AG04450 (cell line): Measurements from ENCODE around the gene DHRSX. TPM values are rescaled to one million over a fixed set of nuclear protein-coding genes. Genes with fewer than 3 reads are reported as not detected.

Experiments used
- CTCF ChIA-PET: fragments of 300-600, 350-600 bp; formaldehyde crosslinking; extraction: SDS; loops from one replicate; lab custom pipeline; 2022; ENCODE audit warnings: antibody characterized with exemption, inconsistent platforms; lab: Charles Lee
- POLR2A ChIA-PET: fragments of 350-600 bp; formaldehyde crosslinking; extraction: SDS; loops from one replicate; lab custom pipeline; 2021; ENCODE audit warnings: antibody characterized with exemption, inconsistent platforms; lab: Yijun Ruan, JAX
- DNase-seq: peaks from one replicate; pipeline ENCODE4 v3.0.0-alpha.2; 2011; ENCODE audit warnings: low read depth, low spot score
- H3K27ac ChIP-seq: one replicate; pipeline ENCODE4 v1.5.1; 2012; ENCODE audit warnings: low read depth, low read length, control low read depth
- H3K27me3 ChIP-seq: one replicate; pipeline ENCODE4 v1.6.0; 2012; ENCODE audit warnings: low read length; ENCODE audit not compliant: control insufficient read depth, insufficient read depth
- H3K4me3 ChIP-seq: 2 replicates; pipeline ENCODE4 v1.5.1; 2011; ENCODE audit warnings: mild to moderate bottlenecking, low read depth, low read length, control low read depth
- H3K9me3 ChIP-seq: 2 replicates; pipeline ENCODE4 v1.5.1; 2012; ENCODE audit warnings: low read length; ENCODE audit not compliant: control insufficient read depth, insufficient read depth
- polyA plus RNA-seq: library from polyadenylated mRNA; depleted of rRNA; stranded (reverse); fragments of >200 nt; gene quantifications from 2 replicates; pipeline ENCODE4 v1.2.3, GENCODE V29; 2011
- TF ChIP-seq, protein P1 (sequence below): IDR thresholded peaks from 2 replicates; pipeline ENCODE4 v1.5.1; 2011; ENCODE audit warnings: low read depth, low read length, control low read depth, inconsistent platforms

The DHRSX gene
- polyA plus RNA-seq, 1 experiment: 43.2 TPM

DNA sequence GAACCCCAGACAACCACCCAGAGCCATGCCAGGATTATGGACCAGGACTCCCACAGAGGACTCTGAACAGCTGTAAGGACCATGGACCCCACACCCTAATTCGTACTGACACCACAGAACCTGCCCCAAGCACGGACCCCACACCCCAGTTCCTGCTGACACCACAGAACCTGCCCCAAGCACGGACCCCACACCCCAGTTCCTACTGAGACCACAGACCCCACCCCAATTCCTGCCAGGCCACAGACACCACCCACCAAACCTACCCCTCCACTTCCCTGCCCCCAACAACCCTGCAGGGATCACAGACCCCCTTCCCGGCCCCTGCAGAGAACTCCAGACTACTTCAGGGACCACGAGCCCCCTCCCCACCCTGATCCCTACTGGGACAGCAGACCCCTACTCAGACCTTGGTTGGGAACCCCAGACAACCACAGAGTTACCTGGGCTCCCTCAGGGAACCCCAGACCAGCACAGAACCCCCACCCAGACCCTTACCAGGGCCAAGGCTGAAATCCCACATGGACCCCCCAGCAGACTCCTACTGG, 1.4 kb upstream of the DHRSX start:
- Histone ChIP-seq H3K27ac (no peak overlapping the region), H3K9me3 (no peaks in the 10 kb centered on the region), H3K4me3 (no peak overlapping the region), H3K27me3 (no peaks in the 10 kb centered on the region)
- POLR2A ChIA-PET: no interaction called here
- TF ChIP-seq, protein P1, sequence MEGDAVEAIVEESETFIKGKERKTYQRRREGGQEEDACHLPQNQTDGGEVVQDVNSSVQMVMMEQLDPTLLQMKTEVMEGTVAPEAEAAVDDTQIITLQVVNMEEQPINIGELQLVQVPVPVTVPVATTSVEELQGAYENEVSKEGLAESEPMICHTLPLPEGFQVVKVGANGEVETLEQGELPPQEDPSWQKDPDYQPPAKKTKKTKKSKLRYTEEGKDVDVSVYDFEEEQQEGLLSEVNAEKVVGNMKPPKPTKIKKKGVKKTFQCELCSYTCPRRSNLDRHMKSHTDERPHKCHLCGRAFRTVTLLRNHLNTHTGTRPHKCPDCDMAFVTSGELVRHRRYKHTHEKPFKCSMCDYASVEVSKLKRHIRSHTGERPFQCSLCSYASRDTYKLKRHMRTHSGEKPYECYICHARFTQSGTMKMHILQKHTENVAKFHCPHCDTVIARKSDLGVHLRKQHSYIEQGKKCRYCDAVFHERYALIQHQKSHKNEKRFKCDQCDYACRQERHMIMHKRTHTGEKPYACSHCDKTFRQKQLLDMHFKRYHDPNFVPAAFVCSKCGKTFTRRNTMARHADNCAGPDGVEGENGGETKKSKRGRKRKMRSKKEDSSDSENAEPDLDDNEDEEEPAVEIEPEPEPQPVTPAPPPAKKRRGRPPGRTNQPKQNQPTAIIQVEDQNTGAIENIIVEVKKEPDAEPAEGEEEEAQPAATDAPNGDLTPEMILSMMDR: no peak
- DNase-seq: no peak
- CTCF ChIA-PET: no interaction called here

DNA sequence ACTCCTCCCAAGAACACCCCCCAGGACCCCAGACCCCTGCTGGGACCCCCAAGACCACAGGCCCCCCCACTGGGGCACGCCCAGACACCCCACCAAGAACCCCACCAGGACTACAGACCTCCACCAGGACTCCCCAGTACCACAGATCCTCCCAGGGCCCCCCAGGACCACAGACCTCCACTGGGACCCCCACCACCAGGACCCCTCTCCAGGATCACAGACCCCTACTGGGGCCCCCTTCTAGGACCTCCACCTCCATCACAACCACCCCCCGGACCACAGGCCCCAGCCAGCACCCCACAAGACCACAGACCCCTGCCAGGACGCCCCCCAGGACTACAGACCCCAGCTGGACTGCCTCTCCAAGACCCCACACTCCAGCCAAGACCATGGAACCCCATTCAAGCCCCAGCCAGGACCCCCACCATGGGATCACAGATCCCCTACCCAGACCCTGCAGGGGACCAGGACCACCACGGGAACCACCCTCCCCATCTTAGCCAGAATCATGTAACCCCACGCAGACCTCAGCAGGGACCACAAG, 855 bp upstream of the DHRSX start:
- no peak overlapping the region for H3K4me3 ChIP-seq
- no peak overlapping the region for H3K27ac ChIP-seq
- H3K9me3 ChIP-seq: no peaks in the 10 kb centered on the region
- ChIA-PET CTCF (no interaction called here), POLR2A (no interaction called here)
- DNase-seq: no peak
- TF ChIP-seq, protein P1: no peak
- H3K27me3 ChIP-seq: no peaks in the 10 kb centered on the region

DNA sequence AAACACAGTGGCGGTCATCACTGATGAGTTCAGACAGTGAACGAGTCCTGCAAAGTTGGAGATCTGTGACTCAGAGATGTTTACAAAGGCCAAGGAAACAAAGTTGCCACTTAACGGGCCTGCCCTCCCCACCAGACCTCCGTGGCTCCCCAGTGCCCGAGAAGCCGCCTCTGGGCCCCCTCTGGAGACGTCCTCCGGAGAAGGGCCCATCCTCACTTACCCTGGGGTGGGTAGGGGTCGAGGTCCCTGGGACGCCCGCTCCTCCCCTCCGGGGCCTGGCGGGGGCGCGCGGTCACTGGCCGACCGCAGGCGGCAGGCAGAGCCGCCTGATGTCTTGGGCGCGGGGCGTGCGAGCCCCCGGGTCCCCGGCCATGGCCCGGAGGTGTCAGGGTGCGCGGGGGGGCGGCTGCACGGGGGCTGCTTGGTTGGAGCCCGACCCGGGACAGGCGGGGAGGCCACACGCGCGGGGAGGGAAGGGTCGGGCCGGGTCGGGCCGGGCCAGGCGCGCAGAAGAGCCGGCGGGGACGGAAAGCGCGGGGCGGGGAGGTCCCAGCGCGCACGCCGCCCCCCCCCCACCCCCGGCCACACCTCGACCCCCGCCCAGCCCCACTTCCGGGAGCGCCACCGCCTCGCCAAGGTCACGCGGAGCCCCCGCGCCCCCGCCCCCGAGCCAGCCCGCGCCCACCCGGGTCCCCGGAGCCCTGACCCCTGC, 529 bp downstream of the DHRSX start:
- Histone ChIP-seq H3K4me3 (peak overlapping the region; percentile 72), H3K27ac (peak overlapping the region; percentile 47), H3K9me3 (no peaks in the 10 kb centered on the region), H3K27me3 (no peaks in the 10 kb centered on the region)
- TF ChIP-seq, protein P1: no peak
- DNase-seq: no peak
- POLR2A ChIA-PET: no interaction called here
- CTCF ChIA-PET: no interaction called here

DNA sequence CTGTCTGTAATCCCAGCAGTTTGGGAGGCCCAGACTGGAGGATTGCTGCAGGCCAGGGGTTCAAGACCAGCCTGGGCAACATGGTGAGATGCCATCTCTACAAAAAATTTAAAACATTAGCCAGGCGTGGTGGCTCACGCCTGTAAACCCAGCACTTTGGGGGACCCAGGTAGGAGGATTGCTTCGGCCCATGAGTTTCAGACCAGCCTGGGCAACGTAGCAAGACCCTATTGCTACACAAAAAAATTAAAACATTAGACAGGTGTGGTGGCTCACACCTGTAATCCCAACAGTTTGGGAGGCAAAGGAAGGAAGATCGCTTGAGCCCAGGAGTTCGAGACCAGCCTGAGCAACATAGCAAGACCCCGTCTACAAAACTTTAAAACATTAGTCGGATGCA, 1.3 kb downstream of the DHRSX start:
- H3K9me3 ChIP-seq: no peaks in the 10 kb centered on the region
- H3K27me3 ChIP-seq: no peaks in the 10 kb centered on the region
- DNase-seq: no peak
- ChIA-PET CTCF (no interaction called here), POLR2A (no interaction called here)
- peak overlapping the region; percentile 61 for H3K27ac ChIP-seq
- TF ChIP-seq, protein P1: no peak
- H3K4me3 ChIP-seq: peak overlapping the region; percentile 72

DNA sequence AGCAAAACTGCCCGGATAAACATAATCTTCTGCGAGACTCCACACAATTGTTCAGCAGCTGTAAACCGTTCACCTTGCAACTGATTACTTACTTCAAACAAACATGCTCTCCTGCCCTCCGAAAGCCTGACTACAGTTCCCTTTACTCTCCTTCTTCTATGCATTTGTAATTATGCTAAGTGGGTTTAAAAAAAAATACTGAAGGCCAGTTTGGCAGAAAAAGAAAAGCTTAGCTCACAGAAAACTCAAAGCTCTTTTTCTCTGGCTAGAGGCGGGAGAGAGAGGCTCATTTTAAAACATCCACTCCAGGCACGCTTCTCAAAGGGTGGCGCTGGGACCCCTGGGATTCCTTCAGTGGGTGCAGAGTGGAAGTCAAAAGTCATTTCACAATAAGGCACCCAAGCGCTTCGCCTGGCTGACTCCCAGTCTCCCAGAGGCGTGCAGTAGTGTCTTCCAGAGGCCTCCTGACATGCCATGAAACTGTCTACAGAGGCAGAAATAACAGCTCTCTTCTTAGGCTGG, 1.9 kb downstream of the DHRSX start:
- CTCF ChIA-PET: no interaction called here
- Histone ChIP-seq H3K27me3 (no peaks in the 10 kb centered on the region), H3K9me3 (no peaks in the 10 kb centered on the region), H3K27ac (peak overlapping the region; percentile 61), H3K4me3 (peak overlapping the region; percentile 72)
- POLR2A ChIA-PET: no interaction called here
- no peak for DNase-seq
- TF ChIP-seq, protein P1: no peak
